T-cell (primary cell): ENCODE results near the gene SLC2A14. TPM values are rescaled to one million over a fixed set of nuclear protein-coding genes. Genes with fewer than 3 reads are reported as not detected.
A peak's percentile ranks its signal among the peaks of the same experiment; 100 is the strongest.
"Not testable (repeated sequence)": the region's sequence is repeated elsewhere in the genome, so short reads cannot be mapped to it uniquely, and the experiment has no call there.

Experiments
- ATAC-seq, 4 experiments: fragments of 200-7000 bp in 3 of 4; fragments of 150-1000 bp in 1 of 4; cut with Tn5 transposase; replicated peaks in 1 of 4; 1 replicate in 3 of 4; 2 replicates in 1 of 4; pipeline ENCODE4 v1.10.0; 2021; ENCODE audit warnings: moderate library complexity in 3 of 4, mild to moderate bottlenecking in 2 of 4, moderate number of reproducible peaks in 1 of 4
- CTCF ChIA-PET, 2 donors: fragments of 300-600 bp; sonication (Branson Sonifier 250); formaldehyde crosslinking; loops; one replicate each; lab custom pipeline; 2022; ENCODE audit warnings: antibody characterized with exemption in 2 of 2; lab: Charles Lee
- POLR2A ChIA-PET, 2 donors: fragments of 300-600 bp; sonication (Branson Sonifier 250); formaldehyde crosslinking; loops; one replicate each; lab custom pipeline; 2022; ENCODE audit warnings: antibody characterized with exemption in 2 of 2; lab: Charles Lee
- DNase-seq, 35 experiments: peaks; one replicate each; pipeline versions ENCODE4 v3.0.0 to v3.0.0-alpha.2; 2013 to 2023
- H3K27ac ChIP-seq: one replicate; pipeline ENCODE4 v1.5.1; 2013; ENCODE audit warnings: low read length
- H3K27me3 ChIP-seq, 2 experiments: replicated peaks in 1 of 2; 1 replicate in 1 of 2; 2 replicates in 1 of 2; pipeline versions ENCODE4 v1.6.1 to v1.7.0; 2013; ENCODE audit warnings: low read length in 1 of 2, mixed read lengths in 1 of 2; ENCODE audit not compliant: control insufficient read depth in 2 of 2, insufficient read depth in 2 of 2; ENCODE audit errors: extremely low read depth in 1 of 2
- H3K36me3 ChIP-seq, 2 donors: 1 replicate in 1 of 2; 2 replicates in 1 of 2; pipeline versions ENCODE4 v1.6.1 to v1.7.0; 2013; ENCODE audit warnings: low read length in 1 of 2; ENCODE audit not compliant: control insufficient read depth in 2 of 2, insufficient read depth in 1 of 2; ENCODE audit errors: extremely low read depth in 1 of 2
- H3K4me1 ChIP-seq, 2 experiments: 1 replicate in 1 of 2; 2 replicates in 1 of 2; pipeline versions ENCODE4 v1.6.1 to v1.7.0; 2013; ENCODE audit warnings: low read length in 2 of 2, mixed read lengths in 1 of 2; ENCODE audit not compliant: insufficient read depth in 2 of 2, control insufficient read depth in 1 of 2; ENCODE audit errors: extremely low read depth in 1 of 2
- H3K4me3 ChIP-seq, 2 donors: 1 replicate in 1 of 2; 2 replicates in 1 of 2; pipeline versions ENCODE4 v1.5.1 to v1.7.0; 2013; ENCODE audit warnings: mild to moderate bottlenecking in 2 of 2, low read length in 1 of 2, moderate library complexity in 1 of 2; ENCODE audit not compliant: control insufficient read depth in 1 of 2; ENCODE audit errors: extremely low read depth in 1 of 2
- H3K9me3 ChIP-seq: 2 replicates; pipeline ENCODE4 v1.7.0; 2013
- H3K27ac Mint-ChIP-seq, 2 donors: one replicate each; pipeline ENCODE4 v1.8.0; 2020 to 2021; ENCODE audit warnings: mild to moderate bottlenecking in 2 of 2, mixed read lengths in 2 of 2
- H3K27me3 Mint-ChIP-seq, 2 donors: one replicate each; pipeline ENCODE4 v1.8.0; 2021 to 2022; ENCODE audit warnings: mixed read lengths in 2 of 2
- H3K36me3 Mint-ChIP-seq: one replicate; pipeline ENCODE4 v1.8.0; 2021; ENCODE audit warnings: mixed read lengths
- H3K4me1 Mint-ChIP-seq, 3 donors: one replicate each; pipeline ENCODE4 v1.8.0; 2020 to 2022; ENCODE audit warnings: mixed read lengths in 3 of 3, mild to moderate bottlenecking in 1 of 3
- H3K4me3 Mint-ChIP-seq, 3 donors: one replicate each; pipeline ENCODE4 v1.8.0; 2020 to 2022; ENCODE audit warnings: mild to moderate bottlenecking in 3 of 3, mixed read lengths in 3 of 3, moderate library complexity in 3 of 3
- H3K9me3 Mint-ChIP-seq, 3 donors: one replicate each; pipeline ENCODE4 v1.8.0; 2020 to 2022; ENCODE audit warnings: mixed read lengths in 3 of 3
- WGBS: methylation state at CpG from one replicate; pipeline ENCODE4 v1.1.5; 2013; ENCODE audit warnings: missing lambda C conversion rate; ENCODE audit not compliant: insufficient coverage; 5-methylcytosine and 5-hydroxymethylcytosine counted together
- total RNA-seq, 35 experiments: library from RNA in 6 of 35; stranded (reverse) in 6 of 35; fragments of 120-200 nt in 1 of 35; gene quantifications; one replicate each; pipeline versions ENCODE4 v1.2.1 to v1.2.4 and lab custom pipeline; 2013 to 2026

Gene SLC2A14
- total RNA-seq, 5 donors from 2014 or later (not counting 1 experiment from before 2014, with no cell fraction given): 0.10 to 2.5 (median 0.21) TPM

GRCh38 chr12:7864601-7865150 is 8.0 kb downstream of the SLC2A14 start:
- Histone ChIP-seq H3K4me3 (no peak overlapping the region), H3K27ac (no peak overlapping the region), H3K4me1 (peaks cover 0 to 15% of the 10 kb centered on the region in 2 experiments), H3K27me3 (no peaks in the 10 kb centered on the region), H3K9me3 (no peaks in the 10 kb centered on the region), H3K36me3 (no peaks in the 10 kb centered on the region)
- H3K27ac Mint-ChIP-seq: no peak overlapping the region
- ATAC-seq (no peak), DNase-seq (no peak)
- ChIA-PET CTCF (interaction anchor here in 1 of 2 donors (1.3 kb wide), 1 partner anchor 13 kb away, joined by 3 read pairs; no protein-coding TSS in a partner anchor), POLR2A (no interaction called here)
- 93% methylated on average over 4 of the region's 12 CpGs for WGBS
- H3K36me3 Mint-ChIP-seq: no peaks in the 10 kb centered on the region
- no peaks in the 10 kb centered on the region for H3K9me3 Mint-ChIP-seq
- H3K4me1 Mint-ChIP-seq: peaks cover 7 to 11% (median 10%) of the 10 kb centered on the region in 3 donors
- H3K27me3 Mint-ChIP-seq: peaks cover 0 to 2% of the 10 kb centered on the region in 2 donors
- peak overlapping the region in 1 of 3 donors; percentile 25 for H3K4me3 Mint-ChIP-seq

GRCh38 chr12:7862814-7863348 is 9.8 kb downstream of the SLC2A14 start:
- H3K36me3 ChIP-seq, H3K27me3 ChIP-seq, H3K9me3 ChIP-seq, H3K9me3 Mint-ChIP-seq, H3K36me3 Mint-ChIP-seq, H3K27me3 Mint-ChIP-seq: not testable (repeated sequence)
- POLR2A ChIA-PET: interaction anchor here (0.6 to 1.1 kb wide), 5 partner anchors 56 to 164 kb away, joined by 3 to 5 read pairs (median 3); no protein-coding TSS in a partner anchor
- DNase-seq (peak in 32 of 35 experiments; percentile 4 to 58 (median 26)), ATAC-seq (peak; percentile 61 to 71 (median 68))
- CTCF ChIA-PET: interaction anchor here (0.6 to 1.3 kb wide), 8 partner anchors 15 to 226 kb away, joined by 3 to 11 read pairs (median 4); no protein-coding TSS in a partner anchor
- WGBS: 54% methylated on average over 19 of the region's 20 CpGs
- Mint-ChIP-seq H3K27ac (peak overlapping the region; percentile 92 to 95), H3K4me3 (peak overlapping the region; percentile 52 to 71 (median 62)), H3K4me1 (peaks cover 7 to 11% (median 10%) of the 10 kb centered on the region in 3 donors)
- Histone ChIP-seq H3K4me1 (peaks cover 0 to 15% of the 10 kb centered on the region in 2 experiments), H3K27ac (peak overlapping the region; percentile 58), H3K4me3 (peak overlapping the region; percentile 30 to 41)

- H3K9me3 Mint-ChIP-seq, H3K36me3 Mint-ChIP-seq, H3K4me3 Mint-ChIP-seq, H3K9me3 ChIP-seq, H3K27me3 ChIP-seq, DNase-seq, H3K27ac ChIP-seq, ATAC-seq, H3K36me3 ChIP-seq, H3K4me3 ChIP-seq, H3K27me3 Mint-ChIP-seq: not testable (repeated sequence)
- peaks cover 7 to 11% (median 10%) of the 10 kb centered on the region in 3 donors for H3K4me1 Mint-ChIP-seq
- 98% methylated on average over 21 of the region's 24 CpGs for WGBS
- CTCF ChIA-PET: interaction anchor here (0.6 to 1.3 kb wide), 8 partner anchors 14 to 226 kb away, joined by 3 to 4 read pairs (median 4); no protein-coding TSS in a partner anchor
- POLR2A ChIA-PET: interaction anchor here (0.7 to 0.9 kb wide), 3 partner anchors 57 to 86 kb away, joined by 3 to 5 read pairs (median 3); no protein-coding TSS in a partner anchor
- peak overlapping the region; percentile 92 to 95 for H3K27ac Mint-ChIP-seq
- H3K4me1 ChIP-seq: peaks cover 0 to 15% of the 10 kb centered on the region in 2 experiments
Observed at GRCh38 chr12:7862301-7862700, 10.4 kb downstream of the SLC2A14 start.

- peak in 1 of 4 experiments; percentile 13 for ATAC-seq
- no peak for DNase-seq
- Histone ChIP-seq H3K27ac (no peak overlapping the region), H3K27me3 (peaks cover 0 to 9% of the 10 kb centered on the region in 2 experiments), H3K36me3 (no peaks in the 10 kb centered on the region), H3K4me3 (no peak overlapping the region), H3K4me1 (peaks cover 0 to 15% of the 10 kb centered on the region in 2 experiments), H3K9me3 (no peaks in the 10 kb centered on the region)
- POLR2A ChIA-PET: interaction anchor here in 1 of 2 donors (0.6 kb wide), 3 partner anchors 38 to 122 kb away, joined by 3 to 8 read pairs (median 3); no protein-coding TSS in a partner anchor
- 45% methylated on average over 2 of the region's 2 CpGs for WGBS
- CTCF ChIA-PET: interaction anchor here (0.6 to 1.7 kb wide), 8 partner anchors 37 to 888 kb away, joined by 3 to 10 read pairs (median 4); partner anchors contain the start of gene C3AR1 (in 1 of the 2)
- H3K27ac Mint-ChIP-seq: no peak overlapping the region
- peaks cover 7 to 11% (median 10%) of the 10 kb centered on the region in 3 donors for H3K4me1 Mint-ChIP-seq
- no peaks in the 10 kb centered on the region for H3K36me3 Mint-ChIP-seq
- H3K9me3 Mint-ChIP-seq: no peaks in the 10 kb centered on the region
- H3K4me3 Mint-ChIP-seq: no peak overlapping the region
- H3K27me3 Mint-ChIP-seq: peaks cover 0 to 6% of the 10 kb centered on the region in 2 donors
Observed at GRCh38 chr12:7859552-7859951, 13.2 kb downstream of the SLC2A14 start.

GRCh38 chr12:7857971-7858370 is 14.7 kb downstream of the SLC2A14 start:
- ChIA-PET POLR2A (no interaction called here), CTCF (interaction anchor here (0.6 to 0.7 kb wide), 3 partner anchors 129 to 220 kb away, joined by 3 read pairs; no protein-coding TSS in a partner anchor)
- 80% methylated on average over 1 of the region's 3 CpGs for WGBS
- H3K9me3 ChIP-seq: no peaks in the 10 kb centered on the region
- no peaks in the 10 kb centered on the region for H3K36me3 ChIP-seq
- Mint-ChIP-seq H3K36me3 (no peaks in the 10 kb centered on the region), H3K27ac (no peak overlapping the region), H3K4me1 (peaks cover 3 to 7% (median 6%) of the 10 kb centered on the region in 3 donors), H3K9me3 (no peaks in the 10 kb centered on the region), H3K4me3 (no peak overlapping the region), H3K27me3 (peaks cover 0 to 8% of the 10 kb centered on the region in 2 donors)
- peaks cover 0 to 6% of the 10 kb centered on the region in 2 experiments for H3K4me1 ChIP-seq
- no peak overlapping the region for H3K27ac ChIP-seq
- no peak for ATAC-seq
- no peak for DNase-seq
- H3K27me3 ChIP-seq: peaks cover 0 to 9% of the 10 kb centered on the region in 2 experiments
- no peak overlapping the region for H3K4me3 ChIP-seq

- ChIA-PET CTCF (interaction anchor here in 1 of 2 donors (0.5 kb wide), 1 partner anchor 29 kb away, joined by 8 read pairs; no protein-coding TSS in a partner anchor), POLR2A (interaction anchor here in 1 of 2 donors (0.6 kb wide), 1 partner anchor 897 kb away, joined by 3 read pairs; no protein-coding TSS in a partner anchor)
- H3K9me3 Mint-ChIP-seq: no peaks in the 10 kb centered on the region
- H3K4me3 Mint-ChIP-seq: no peak overlapping the region
- ATAC-seq: no peak
- no peak overlapping the region for H3K4me3 ChIP-seq
- H3K36me3 ChIP-seq: no peaks in the 10 kb centered on the region
- WGBS: no CpG with 5 or more reads among the region's 6 CpGs
- H3K27ac Mint-ChIP-seq: no peak overlapping the region
- peaks cover 0 to 9% of the 10 kb centered on the region in 2 experiments for H3K27me3 ChIP-seq
- DNase-seq: no peak
- H3K36me3 Mint-ChIP-seq: no peaks in the 10 kb centered on the region
- peaks cover 0 to 2% (median 2%) of the 10 kb centered on the region in 3 donors for H3K4me1 Mint-ChIP-seq
- no peaks in the 10 kb centered on the region for H3K9me3 ChIP-seq
- no peak overlapping the region for H3K27ac ChIP-seq
- H3K4me1 ChIP-seq: peaks cover 0 to 6% of the 10 kb centered on the region in 2 experiments
- peaks cover 6 to 18% of the 10 kb centered on the region in 2 donors for H3K27me3 Mint-ChIP-seq
Observed at GRCh38 chr12:7856516-7856915, 16.2 kb downstream of the SLC2A14 start.
